DMS153 treated with DMSO at 0.1 percent for 48 hours (cell line): ENCODE measurements around the gene CCDC124.

Experiments used
- DNase-seq: peaks from one replicate; lab custom pipeline; 2025; ENCODE audit not compliant: unreplicated experiment; lab: John Stamatoyannopoulos, UW

The CCDC124 gene

GRCh38 chr19:17951990-17952976, 19.5 kb downstream of the CCDC124 start:
- DNase-seq, result no peak

GRCh38 chr19:17953316-17953801, 20.5 kb downstream of the CCDC124 start:
- no peak for DNase-seq

GRCh38 chr19:17953869-17954268, 21.1 kb downstream of the CCDC124 start:
- DNase-seq, result no peak

- DNase-seq, result no peak
Observed at GRCh38 chr19:17954401-17954800, 21.6 kb downstream of the CCDC124 start.

GRCh38 chr19:17957149-17957849, 24.5 kb downstream of the CCDC124 start:
- DNase-seq, result no peak

- DNase-seq, result no peak
Observed at GRCh38 chr19:17957885-17958284, 25.1 kb downstream of the CCDC124 start.

- DNase-seq, result no peak
Observed at GRCh38 chr19:17963936-17964691, 31.3 kb downstream of the CCDC124 start.

GRCh38 chr19:17965370-17966128, 32.7 kb downstream of the CCDC124 start:
- DNase-seq, result no peak

GRCh38 chr19:17966129-17966483, 33.3 kb downstream of the CCDC124 start:
- no peak for DNase-seq

GRCh38 chr19:17966550-17967256, 33.9 kb downstream of the CCDC124 start, which contains the start of gene KCNN1:
TSS of gene KCNN1 (plus strand) at chr19:17967107. CDS start at chr19:17973889, 6,782 bp downstream.
- no peak for DNase-seq

GRCh38 chr19:17967257-17968051, 34.6 kb downstream of the CCDC124 start:
- no peak for DNase-seq

- no peak for DNase-seq
Observed at GRCh38 chr19:17968362-17968761, 35.5 kb downstream of the CCDC124 start.

GRCh38 chr19:17969096-17969792, 36.4 kb downstream of the CCDC124 start:
- no peak for DNase-seq

GRCh38 chr19:17972230-17972629, 39.4 kb downstream of the CCDC124 start:
- DNase-seq, result no peak

GRCh38 chr19:17973759-17974158, 40.9 kb downstream of the CCDC124 start:
- DNase-seq, result no peak

GRCh38 chr19:17974551-17974950, 41.7 kb downstream of the CCDC124 start:
- DNase-seq, result no peak

GRCh38 chr19:17975032-17975431, 42.2 kb downstream of the CCDC124 start:
- no peak for DNase-seq

GRCh38 chr19:17977021-17977420, 44.2 kb downstream of the CCDC124 start:
- DNase-seq, result no peak
